Breast epithelium (tissue), 3 donors: ENCODE data around the gene BUB1B.

ENCODE experiments used
- CTCF ChIP-seq, 3 donors: fragments of 450-650 bp; IDR thresholded peaks; one replicate each; pipeline ENCODE4 v1.5.1; 2016 to 2017; ENCODE audit warnings: antibody characterized with exemption in 3 of 3, mild to moderate bottlenecking in 3 of 3, moderate library complexity in 3 of 3
- POLR2A ChIP-seq: fragments of 450-650 bp; IDR thresholded peaks from one replicate; pipeline ENCODE4 v1.6.1; 2016; ENCODE audit warnings: antibody characterized with exemption, mild to moderate bottlenecking, moderate library complexity
- POLR2AphosphoS5 ChIP-seq, 3 donors: sonication (generic); formaldehyde crosslinking; IDR thresholded peaks; one replicate each; pipeline ENCODE4 v1.6.1; 2017; ENCODE audit warnings: antibody characterized with exemption in 3 of 3

GRCh38 chr15:40197434-40197833 lies 36.6 kb downstream of the BUB1B start:
- TF ChIP-seq CTCF (IDR thresholded peaks at IDR 0.05) = no peak
- TF ChIP-seq POLR2AphosphoS5 (IDR thresholded peaks at IDR 0.05) = no peak
- TF ChIP-seq POLR2A = no peak
